GM10847 (cell line): Measurements from ENCODE around the gene TAF12.
A peak's percentile ranks its signal among the peaks of the same experiment; 100 is the strongest.

Source experiments
- POLR2A ChIP-seq: IDR thresholded peaks from 2 replicates; pipeline ENCODE4 v1.6.1; 2011; ENCODE audit not compliant: insufficient read length; ENCODE audit errors: extremely low read depth

The TAF12 gene, protein sequence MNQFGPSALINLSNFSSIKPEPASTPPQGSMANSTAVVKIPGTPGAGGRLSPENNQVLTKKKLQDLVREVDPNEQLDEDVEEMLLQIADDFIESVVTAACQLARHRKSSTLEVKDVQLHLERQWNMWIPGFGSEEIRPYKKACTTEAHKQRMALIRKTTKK

DNA sequence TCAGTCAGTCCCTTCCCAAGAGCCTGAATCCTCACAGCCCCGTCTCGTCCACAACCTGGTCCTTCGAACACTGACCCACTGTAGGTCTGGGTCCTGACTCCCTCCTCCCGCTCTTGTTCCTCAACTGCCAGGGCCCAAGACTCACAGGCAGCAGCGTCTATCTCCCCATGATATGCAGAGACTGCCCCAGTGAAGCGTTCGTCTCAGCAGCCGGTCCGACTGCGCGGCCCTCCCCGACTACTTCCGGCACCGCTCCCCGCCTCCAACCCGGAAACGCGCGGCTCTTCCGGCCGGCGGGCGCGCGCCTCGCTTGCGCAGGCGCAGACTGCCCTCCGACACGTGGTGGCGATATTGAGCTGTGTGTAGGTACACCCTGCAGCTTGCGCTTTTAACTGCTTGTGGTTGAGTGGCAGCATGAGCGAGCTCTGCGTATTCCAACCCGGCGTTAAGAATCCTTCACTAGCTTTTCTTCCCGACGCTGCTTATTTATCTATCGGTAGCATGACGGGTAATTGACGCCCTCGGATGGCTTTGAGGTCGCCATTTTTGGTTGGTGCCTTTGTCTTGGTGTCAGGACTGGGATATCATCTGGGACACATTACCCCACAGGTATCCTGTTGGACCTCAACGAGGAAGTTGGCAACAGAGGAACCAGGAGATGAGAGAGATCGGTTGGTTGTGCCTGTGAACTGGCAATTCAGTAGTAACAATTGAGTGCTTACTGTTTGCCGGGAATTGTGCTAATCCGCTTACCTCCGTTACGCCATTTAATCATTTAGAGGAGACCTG, at the start of gene TAF12:
TAF12 (minus strand) TSS at position 221 of the 789 bp plus-strand sequence. CDS start 20,986 bp downstream, outside the sequence.
- peak; percentile 99 for TF ChIP-seq POLR2A

DNA sequence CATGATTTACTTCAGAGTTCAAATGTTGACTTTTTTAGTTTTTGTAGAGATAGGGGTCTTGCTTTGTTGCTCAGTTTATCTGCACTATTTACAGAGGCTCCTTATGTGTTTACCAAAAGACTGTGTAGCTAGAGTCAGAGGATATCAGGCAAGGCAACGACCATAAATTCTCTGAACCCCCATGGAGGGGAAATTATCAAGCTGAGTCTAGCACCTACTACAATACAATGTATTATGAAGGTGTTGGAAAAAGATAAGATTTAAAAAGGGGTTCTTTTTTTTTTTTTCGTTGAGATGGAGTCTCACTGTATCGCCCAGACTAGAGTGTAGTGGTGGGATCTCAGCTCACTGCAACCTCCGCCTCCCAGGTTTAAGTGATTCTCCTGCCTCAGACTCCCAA, 42.1 kb upstream of the TAF12 start:
- no peak for TF ChIP-seq POLR2A

DNA sequence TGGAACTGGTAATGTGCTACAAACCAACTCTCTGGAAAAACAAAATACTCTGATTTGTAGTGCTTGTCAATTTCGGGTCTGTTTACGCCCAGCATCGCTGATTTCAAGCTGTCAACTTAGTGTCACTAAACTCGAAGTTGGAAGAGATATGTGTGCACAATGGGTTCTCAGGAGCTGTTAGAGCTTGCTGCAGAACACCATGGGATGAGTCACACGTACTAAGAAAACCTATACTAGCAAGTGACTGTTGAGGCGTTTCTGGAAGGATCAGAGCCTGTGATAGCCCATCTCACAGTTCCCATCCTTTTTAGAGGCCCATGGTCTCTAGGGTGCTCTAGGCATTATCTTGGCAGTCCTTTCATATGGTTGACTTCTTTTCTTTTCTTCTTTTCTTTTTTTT, 40.0 kb upstream of the TAF12 start:
- no peak for TF ChIP-seq POLR2A

DNA sequence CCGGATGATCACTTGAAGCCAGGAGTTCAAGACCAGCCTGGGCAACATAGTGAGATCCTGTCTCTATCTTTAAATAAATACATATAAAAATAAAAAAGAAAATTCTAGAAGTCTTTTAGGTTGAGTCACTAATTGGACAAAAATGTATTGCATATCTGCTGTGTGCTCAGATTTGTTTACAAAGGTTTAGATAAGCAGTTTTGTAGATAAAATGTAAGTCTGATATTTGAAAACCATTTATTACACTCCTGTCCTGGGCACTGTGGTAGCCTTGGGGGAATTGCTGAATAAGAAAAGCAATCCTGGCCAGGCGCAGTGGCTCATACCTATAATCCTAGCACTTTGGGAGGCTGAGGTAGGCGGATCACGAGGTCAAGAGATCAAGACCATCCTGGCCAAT, 37.3 kb upstream of the TAF12 start:
- TF ChIP-seq POLR2A: no peak

DNA sequence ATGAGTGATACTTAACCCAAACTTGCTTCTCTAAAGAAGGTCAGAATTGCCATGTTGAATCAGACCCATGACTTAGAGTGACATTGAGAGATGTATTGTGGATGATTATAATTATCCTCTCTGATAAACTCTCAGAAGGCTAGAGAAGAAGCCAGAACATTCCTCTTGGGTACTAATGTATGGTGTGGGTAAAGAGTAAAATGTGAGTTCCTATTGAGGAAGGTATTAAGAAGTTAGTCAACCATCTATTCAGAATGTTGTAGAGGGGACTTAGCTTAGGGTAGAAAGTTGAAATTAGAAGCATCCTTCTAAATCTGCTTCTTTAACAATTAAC, 33.0 kb upstream of the TAF12 start:
- TF ChIP-seq POLR2A: no peak

DNA sequence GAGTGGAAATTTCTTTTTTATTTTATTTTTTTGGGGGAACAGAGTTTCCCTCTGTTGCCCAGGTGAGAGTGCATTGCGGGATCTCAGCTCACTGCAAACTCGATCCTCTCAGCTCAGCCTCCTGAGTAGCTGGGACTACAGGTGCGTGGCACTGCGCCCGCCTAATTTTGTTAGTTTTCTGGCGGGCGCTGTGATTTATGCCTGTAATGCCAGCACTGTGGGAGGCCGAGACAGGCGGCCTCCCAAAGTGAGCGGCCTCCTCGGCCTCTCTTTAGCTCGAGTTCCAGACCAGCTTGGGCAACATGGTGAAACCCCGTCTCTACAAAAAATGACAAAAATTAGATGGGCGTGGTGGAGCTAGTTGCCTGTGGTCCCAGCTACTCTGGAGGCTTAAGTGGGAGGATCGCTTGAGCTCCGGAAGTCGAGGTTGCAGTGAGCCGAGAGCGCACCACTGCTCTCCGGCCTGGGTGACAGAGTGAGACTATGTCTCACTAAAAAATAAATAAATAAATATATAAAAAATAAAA, 28.4 kb upstream of the TAF12 start:
- TF ChIP-seq POLR2A: no peak

DNA sequence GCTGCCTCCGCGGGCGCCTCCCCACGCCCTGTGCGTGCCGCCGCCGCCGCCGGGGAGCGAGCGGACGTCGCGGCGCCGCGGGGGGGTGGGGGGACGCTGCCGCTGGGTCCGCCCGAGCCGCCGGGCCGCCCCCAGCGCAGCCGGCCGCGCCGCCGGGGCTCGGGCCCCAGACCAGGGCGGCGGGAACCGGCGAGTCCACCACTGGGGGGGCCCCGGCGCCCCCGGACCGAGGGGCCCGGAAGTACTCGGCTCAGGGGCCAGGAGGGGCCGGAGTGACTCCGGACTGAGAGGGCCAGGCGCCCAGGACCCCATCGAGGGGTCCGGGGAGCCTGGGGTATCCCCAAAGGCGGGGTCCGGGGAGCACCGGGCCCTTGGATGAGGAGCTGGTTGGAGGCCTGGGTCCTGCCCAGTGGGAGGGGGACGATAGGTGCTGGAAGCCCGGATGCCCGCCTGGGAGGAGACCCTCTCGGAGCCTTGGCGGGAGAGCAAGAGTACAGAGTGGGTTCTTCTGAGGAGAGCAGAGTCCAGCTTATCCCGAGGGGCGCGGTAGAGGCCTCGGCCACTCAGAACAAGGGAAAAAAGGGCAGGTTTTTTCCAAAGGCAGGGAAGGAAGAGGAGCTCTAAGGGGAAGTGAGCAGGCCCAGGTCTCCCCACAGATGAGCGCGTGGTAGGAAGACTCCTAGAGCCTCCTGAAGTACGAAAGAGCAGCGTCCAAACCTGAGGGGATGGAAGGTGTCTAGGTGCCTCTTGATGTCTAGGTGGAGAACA, 26.3 kb upstream of the TAF12 start:
- TF ChIP-seq POLR2A: no peak

DNA sequence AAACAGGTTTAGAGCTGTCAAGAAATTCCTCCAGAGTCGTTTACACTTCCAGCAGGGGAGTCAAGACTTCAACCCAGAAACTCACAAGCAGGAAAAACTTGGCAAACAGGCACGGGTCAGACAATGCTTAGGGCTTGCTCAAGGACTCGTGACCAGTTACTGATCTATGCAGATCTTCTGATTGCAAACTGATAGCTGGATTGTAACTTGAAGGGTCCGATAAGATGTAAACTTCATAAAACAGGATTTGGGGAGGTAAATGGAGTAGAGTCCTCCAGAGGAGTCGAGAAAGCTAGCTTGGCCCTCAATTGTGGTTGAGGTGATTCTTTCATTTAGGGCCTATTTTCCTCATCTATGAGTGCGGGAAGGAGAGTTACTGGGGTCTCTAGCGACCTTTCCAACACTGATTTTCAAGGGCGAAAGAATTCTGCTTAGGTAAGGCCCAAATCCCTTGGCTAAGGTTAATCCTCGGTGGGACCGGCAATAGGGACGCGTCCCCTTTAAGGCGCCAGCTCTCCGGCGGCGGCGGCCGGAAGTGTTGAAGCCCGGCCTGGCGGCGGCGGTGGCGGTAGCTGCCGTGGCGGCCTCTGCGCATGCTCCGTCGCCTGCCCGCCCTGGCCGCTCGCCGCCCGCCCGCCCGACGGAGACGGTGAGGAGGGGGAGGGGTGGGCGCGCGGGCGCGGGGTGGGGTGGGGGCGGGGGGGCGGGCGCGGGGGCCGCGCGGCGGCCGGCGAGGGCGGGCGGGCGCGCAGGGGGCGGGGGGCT, 25.5 kb upstream of the TAF12 start, which contains the start of gene GMEB1:
GMEB1 (plus strand) TSS at position 594 of the 765 bp plus-strand sequence. CDS start 14,829 bp downstream, outside the sequence.
- peak; percentile 44 for TF ChIP-seq POLR2A

DNA sequence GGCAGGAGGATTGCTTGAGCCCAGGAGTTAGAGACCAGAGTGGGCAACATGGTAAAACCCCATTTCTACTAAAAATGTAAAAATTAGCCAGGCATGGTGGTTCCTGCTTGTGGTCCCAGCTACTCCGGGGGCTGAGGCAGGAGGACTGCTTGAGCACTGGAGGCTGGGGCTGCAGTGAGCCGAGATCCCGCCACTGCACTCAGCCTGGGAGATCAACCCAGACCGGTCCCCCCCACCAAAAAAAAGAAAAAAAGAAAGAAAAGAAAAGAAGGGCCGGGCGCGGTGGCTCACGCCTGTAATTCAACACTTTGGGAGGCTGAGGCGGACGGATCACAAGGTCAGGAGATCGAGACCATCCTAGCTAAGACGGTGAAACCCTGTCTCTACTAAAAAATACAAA, 23.9 kb upstream of the TAF12 start:
- TF ChIP-seq POLR2A: no peak

DNA sequence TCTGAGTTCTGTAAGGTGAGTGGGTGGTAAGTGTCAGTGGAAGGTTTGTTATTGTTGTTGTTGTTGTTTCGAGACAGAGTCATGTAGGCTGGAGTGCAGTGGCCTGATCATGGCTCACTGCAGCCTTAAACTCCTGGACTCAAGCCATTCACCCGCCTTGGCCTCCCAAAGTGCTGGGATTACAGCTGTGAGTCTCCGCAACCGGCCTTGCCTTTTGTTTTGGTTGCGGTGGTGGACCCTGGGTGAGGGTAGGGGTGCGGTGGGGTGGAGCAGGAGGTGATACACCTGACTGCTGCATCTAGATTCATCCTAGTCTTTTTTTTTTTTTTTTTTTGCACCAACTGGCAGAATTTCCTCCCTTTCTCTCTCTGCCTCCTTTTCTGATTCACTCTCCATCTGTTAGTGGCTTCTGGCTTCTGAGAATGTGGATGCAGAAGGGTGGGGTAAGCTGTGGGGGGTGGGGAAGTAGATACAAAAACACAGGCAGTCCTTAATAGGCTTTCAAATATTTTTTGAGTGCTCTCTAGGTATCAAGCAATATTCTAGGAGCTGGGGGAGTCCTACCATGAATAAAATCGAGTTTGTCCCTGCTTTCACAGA, 21.1 kb upstream of the TAF12 start:
- TF ChIP-seq POLR2A: no peak

DNA sequence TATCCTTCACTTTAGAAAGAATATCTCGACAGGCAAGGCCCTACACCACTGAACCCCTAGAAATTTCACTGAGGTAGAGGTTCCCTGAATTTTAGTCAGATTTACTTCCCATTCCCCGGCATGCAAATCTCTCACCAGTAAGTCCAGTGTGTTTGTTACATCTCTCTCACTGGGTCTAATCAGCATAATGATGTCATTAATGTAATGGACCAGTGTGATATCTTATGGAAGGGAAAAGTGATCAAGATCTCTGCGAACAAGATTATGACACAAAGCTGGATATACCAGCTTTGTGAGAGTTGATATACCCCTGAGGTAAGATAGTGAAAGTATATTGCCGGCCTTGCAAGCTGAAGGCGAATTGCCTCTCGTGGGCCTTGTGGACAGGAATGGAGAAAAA, 13.5 kb upstream of the TAF12 start:
- no peak for TF ChIP-seq POLR2A

DNA sequence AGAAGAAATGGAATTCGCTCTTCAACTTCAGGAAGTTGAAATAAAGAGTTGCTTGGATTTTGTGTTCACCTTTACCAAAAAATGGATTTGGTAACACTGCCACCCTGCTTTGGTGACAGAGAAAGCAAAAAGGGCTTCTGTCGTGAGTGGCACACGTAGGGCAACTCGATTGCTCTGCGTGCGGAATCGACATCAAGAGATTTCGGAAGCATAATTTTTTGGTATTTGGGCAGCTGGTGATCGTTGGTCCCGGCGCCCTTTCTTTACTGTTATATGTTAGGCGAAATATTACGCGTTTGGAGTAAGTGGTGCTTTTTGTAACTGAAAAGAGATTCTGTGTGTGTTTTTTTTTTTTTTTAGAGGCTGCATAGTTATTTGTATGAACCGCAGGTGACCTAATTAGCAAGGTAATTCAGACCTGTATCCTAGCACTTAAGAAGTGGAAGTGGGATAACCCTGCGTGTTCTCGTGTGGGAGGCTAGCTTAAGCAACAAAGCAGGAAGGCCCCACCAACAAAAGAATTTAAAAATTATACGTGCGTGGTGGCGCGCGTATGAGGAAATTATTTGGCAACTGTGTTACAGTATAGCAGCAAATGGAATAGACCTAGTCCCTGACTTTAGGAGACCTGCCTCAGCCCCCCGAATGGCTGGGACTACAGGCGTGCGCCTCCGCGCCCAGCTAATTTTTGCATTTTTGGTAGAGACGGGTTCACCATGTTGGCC, 5.8 kb upstream of the TAF12 start, which contains the start of gene RNU11:
RNU11 (plus strand) TSS at position 127 of the 725 bp plus-strand sequence.
- TF ChIP-seq POLR2A: peak; percentile 99

DNA sequence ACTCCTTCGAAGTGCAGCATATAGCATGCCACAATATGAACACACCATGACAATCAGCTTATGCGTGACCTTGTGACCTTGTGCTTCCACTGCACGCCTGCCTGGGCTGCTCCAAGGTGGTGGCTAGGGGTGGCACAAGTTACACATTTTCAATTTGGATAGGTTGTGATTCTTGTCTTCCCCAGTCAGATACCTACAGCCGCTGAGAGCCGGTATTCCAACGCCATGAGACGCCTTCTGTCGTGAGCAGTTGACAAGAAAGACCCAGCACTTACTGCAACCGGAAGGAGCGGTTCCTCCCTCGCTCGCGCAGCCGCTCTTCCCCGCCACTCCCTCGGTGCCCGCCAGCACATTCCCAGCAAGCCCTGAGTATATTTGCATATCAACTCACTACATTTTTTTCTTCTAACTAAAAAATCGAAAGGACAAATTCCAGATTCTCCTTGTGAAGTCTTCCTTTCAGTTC, 5.2 kb upstream of the TAF12 start:
- TF ChIP-seq POLR2A: peak; percentile 42

DNA sequence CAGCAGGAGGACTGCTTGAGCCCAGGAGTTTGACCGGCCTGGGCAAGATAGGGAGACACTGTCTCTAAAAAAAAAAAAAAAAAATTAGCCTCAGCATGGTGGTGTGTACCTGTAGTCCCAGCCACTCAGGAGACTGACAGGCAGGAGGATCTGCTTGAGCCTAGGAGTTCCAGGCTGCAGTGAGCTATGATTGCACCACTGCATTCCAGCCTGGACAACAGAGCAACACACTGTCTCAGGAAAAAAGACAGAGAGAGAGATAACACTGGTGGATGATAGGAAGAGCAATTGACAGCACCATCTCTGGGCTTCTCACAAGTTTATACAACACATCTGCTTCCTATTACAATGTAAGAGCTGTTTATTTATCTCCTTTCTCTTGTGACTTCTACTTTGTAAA, 3.2 kb upstream of the TAF12 start:
- TF ChIP-seq POLR2A: no peak
